GM12892 (cell line): ENCODE results near the gene SPPL2C.

ENCODE experiments used
- POLR2A ChIP-seq: IDR thresholded peaks from 2 replicates; pipeline ENCODE4 v1.6.1; 2011; ENCODE audit warnings: low read depth, low read length, control low read depth
- POLR2AphosphoS5 ChIP-seq: IDR thresholded peaks from 2 replicates; pipeline ENCODE4 v1.6.1; 2011; ENCODE audit warnings: low read depth, low read length, control low read depth

DNA sequence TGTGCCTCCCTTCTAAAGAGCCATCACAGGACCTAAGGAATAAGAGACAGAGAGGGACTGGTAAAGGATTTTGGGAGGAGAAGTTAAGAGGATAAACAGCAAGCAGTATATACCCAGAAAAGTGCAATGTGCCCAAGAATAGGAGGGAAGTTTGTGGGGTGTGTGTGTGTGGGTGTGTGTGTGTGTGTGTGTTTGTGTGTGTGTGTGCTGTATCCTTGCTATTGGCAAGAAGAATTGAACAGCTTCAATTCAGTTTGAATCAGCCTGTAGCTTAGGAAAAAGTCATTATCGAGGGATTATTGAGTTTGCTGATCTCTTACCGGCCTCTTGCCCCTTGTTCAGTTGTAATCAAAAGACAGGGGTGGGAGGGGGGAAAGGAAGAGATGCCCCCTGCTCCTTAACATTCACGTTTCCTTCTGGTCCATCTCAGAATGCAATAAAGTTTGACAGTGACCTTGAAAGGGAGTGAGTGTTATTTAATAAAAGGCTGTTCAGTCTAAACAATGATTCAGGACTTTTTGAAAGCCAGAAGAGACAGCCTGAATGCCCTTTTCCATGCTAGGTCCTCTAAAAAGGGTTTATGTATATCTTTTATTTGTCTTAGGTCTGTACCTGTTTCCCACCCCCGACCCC is 25.8 kb downstream of the SPPL2C start:
- TF ChIP-seq POLR2A (no peak), POLR2AphosphoS5 (no peak)
